Nephron progenitor cell (in vitro differentiated cells): ENCODE results near the gene NAALADL2.

Source experiments
- DNase-seq: peaks from one replicate; pipeline ENCODE4 v3.0.0; 2021
- H3K27ac Mint-ChIP-seq: 2 replicates; pipeline ENCODE4 v1.8.0; 2021; ENCODE audit warnings: mild to moderate bottlenecking, moderate library complexity, mixed read lengths
- H3K27me3 Mint-ChIP-seq: 2 replicates; pipeline ENCODE4 v1.8.0; 2021; ENCODE audit warnings: mild to moderate bottlenecking, low read depth, mixed read lengths; ENCODE audit not compliant: poor library complexity
- H3K36me3 Mint-ChIP-seq: 2 replicates; pipeline ENCODE4 v1.8.0; 2021; ENCODE audit warnings: low read depth, mixed read lengths
- H3K4me1 Mint-ChIP-seq: 2 replicates; pipeline ENCODE4 v1.8.0; 2021; ENCODE audit warnings: mixed read lengths
- H3K4me3 Mint-ChIP-seq: 2 replicates; pipeline ENCODE4 v1.8.0; 2021; ENCODE audit warnings: mild to moderate bottlenecking, moderate library complexity, mixed read lengths
- H3K9me3 Mint-ChIP-seq: 2 replicates; pipeline ENCODE4 v1.8.0; 2021; ENCODE audit warnings: mild to moderate bottlenecking, moderate library complexity, mixed read lengths
- CTCF ChIP-seq: fragments of 200-600 bp; sonication (generic); IDR thresholded peaks from 2 replicates; pipeline ENCODE4 v1.5.0; 2021; ENCODE audit warnings: antibody characterized with exemption

The NAALADL2 gene

GRCh38 chr3:175374705-175375104, 515.6 kb downstream of the NAALADL2 start:
- no peak overlapping the region for H3K27ac Mint-ChIP-seq

GRCh38 chr3:175378348-175378747, 519.2 kb downstream of the NAALADL2 start:
- peak overlapping the region; percentile 22 for H3K27ac Mint-ChIP-seq
- no peaks in the 10 kb centered on the region for H3K4me1 Mint-ChIP-seq
- H3K36me3 Mint-ChIP-seq = no peaks in the 10 kb centered on the region
- no peak for DNase-seq
- no peak overlapping the region for H3K4me3 Mint-ChIP-seq
- no peaks in the 10 kb centered on the region for H3K27me3 Mint-ChIP-seq
- TF ChIP-seq CTCF = no peak
- H3K9me3 Mint-ChIP-seq = peaks cover 3% of the 10 kb centered on the region

More at GRCh38 chr3:175374705-175375104, 515.6 kb downstream of the NAALADL2 start:
- Mint-ChIP-seq H3K36me3 (no peaks in the 10 kb centered on the region), H3K4me3 (no peak overlapping the region), H3K4me1 (no peaks in the 10 kb centered on the region), H3K9me3 (peaks cover 3% of the 10 kb centered on the region), H3K27me3 (no peaks in the 10 kb centered on the region)
- TF ChIP-seq CTCF = no peak
- no peak for DNase-seq

- peaks cover 3% of the 10 kb centered on the region for H3K9me3 Mint-ChIP-seq
- H3K4me3 Mint-ChIP-seq = no peak overlapping the region
- H3K27ac Mint-ChIP-seq = no peak overlapping the region
- DNase-seq = no peak
- H3K36me3 Mint-ChIP-seq = no peaks in the 10 kb centered on the region
- H3K4me1 Mint-ChIP-seq = no peaks in the 10 kb centered on the region
- H3K27me3 Mint-ChIP-seq = no peaks in the 10 kb centered on the region
- TF ChIP-seq CTCF = no peak
Observed at GRCh38 chr3:175381685-175382084, 522.6 kb downstream of the NAALADL2 start.

GRCh38 chr3:175383371-175383770, 524.2 kb downstream of the NAALADL2 start:
- DNase-seq = no peak
- no peak overlapping the region for H3K4me3 Mint-ChIP-seq
- no peaks in the 10 kb centered on the region for H3K27me3 Mint-ChIP-seq
- H3K4me1 Mint-ChIP-seq = no peaks in the 10 kb centered on the region
- TF ChIP-seq CTCF = no peak
- H3K36me3 Mint-ChIP-seq = no peaks in the 10 kb centered on the region
- no peak overlapping the region for H3K27ac Mint-ChIP-seq
- H3K9me3 Mint-ChIP-seq = no peaks in the 10 kb centered on the region

- no peaks in the 10 kb centered on the region for H3K36me3 Mint-ChIP-seq
- H3K9me3 Mint-ChIP-seq = no peaks in the 10 kb centered on the region
- no peak for DNase-seq
- H3K27me3 Mint-ChIP-seq = no peaks in the 10 kb centered on the region
- H3K27ac Mint-ChIP-seq = no peak overlapping the region
- TF ChIP-seq CTCF = no peak
- no peaks in the 10 kb centered on the region for H3K4me1 Mint-ChIP-seq
- H3K4me3 Mint-ChIP-seq = no peak overlapping the region
Observed at GRCh38 chr3:175383813-175384212, 524.7 kb downstream of the NAALADL2 start.

- H3K4me3 Mint-ChIP-seq = no peak overlapping the region
- H3K9me3 Mint-ChIP-seq = no peaks in the 10 kb centered on the region
- TF ChIP-seq CTCF = no peak
- H3K36me3 Mint-ChIP-seq = no peaks in the 10 kb centered on the region
- H3K27ac Mint-ChIP-seq = no peak overlapping the region
- no peak for DNase-seq
- no peaks in the 10 kb centered on the region for H3K4me1 Mint-ChIP-seq
- H3K27me3 Mint-ChIP-seq = no peaks in the 10 kb centered on the region
Observed at GRCh38 chr3:175384569-175384968, 525.4 kb downstream of the NAALADL2 start.
